Measurements from ENCODE around the gene TMEM132E.

TMEM132E gene

DNA sequence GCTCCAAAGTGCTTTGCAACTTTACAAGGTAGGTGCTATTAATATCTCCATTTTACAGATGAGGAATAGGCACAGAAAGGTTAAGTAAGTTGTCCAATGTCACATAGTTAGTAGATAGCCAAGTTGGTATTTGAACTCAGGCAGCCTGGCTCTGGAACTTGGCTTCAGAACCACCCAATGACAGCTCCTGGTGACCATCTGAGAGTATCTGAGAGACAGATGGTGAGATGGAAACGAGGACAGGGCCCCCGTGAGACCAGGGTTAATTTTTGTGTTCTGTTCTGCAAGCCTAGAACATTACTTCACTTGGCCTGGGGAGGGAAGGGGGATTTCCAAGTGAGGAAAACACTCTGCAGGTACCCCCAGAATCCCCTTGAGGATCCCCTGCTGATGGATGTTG, 9.8 kb upstream of the TMEM132E start:
- no peak for DNase-seq

DNA sequence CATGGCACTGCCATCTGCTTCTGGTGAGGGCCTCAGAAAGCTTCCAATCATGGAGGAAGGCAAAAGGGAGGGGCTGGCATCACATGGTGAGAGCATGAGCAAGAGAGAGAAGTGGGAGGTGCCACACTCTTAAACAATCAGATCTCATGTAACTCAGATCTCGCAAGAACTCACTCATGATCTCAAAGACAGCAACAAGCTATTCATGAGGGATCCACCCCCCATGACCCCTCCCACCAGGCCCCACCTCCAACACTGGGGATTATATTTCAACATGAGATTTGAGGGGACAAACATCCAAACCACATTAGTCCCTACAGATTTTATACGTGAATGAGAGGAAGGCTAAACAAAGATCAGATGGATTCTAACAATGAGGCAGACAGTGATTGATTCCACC, 8.9 kb upstream of the TMEM132E start:
- no peak for DNase-seq

DNA sequence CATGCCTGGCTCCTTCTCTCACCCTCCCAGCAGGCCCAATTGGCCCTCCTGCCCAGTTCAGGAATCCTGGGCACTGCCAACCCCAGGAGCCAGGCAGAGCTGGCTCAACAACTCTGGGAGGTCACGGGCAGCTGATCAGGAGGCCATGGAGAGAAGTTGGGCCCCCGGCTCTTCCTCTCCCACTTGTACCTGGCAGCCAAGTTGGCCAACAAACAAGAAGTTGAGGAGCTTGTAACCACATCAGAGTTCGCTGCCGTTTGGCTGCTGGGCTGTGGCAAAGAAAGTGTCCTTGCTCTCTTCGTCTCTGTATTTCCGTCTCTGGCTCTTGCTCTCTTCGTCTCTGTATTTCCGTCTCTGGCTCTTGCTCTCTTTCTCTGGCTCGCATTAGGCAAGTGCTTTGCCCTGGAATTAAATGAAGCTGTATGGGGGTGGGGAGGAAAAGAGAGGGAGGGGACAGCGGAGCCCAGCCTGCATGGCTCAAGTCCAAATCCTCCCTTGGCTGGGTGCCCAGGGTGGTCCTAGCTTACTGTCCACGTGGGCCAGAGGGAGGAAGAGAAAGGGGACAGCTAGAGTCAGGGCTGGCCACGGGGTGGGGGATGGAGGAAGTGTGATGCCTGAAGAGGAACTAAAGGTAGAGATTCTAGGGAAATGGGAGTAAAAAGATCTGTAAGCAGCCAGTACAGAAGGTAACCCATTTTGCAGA, 7.8 kb upstream of the TMEM132E start:
- DNase-seq: no peak

DNA sequence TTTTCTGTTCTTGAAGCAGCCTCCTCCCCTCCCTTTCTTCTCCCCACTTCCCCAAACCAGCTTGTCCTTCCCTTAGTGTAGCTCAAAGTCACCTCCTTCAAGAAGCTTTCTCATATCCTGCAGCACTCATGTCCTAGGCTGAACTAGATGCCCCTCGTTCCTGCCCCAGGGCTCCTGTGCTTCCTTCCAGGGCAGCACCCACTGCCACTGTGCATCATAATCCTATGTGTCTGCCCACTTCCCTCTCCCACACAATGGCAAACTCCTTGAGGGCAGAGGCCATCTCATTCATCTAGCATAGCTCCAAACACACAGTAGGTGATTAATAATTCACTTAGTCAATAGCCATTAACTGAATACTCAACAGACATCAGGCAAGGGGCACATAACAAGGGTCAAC, 6.9 kb upstream of the TMEM132E start:
- DNase-seq: no peak

DNA sequence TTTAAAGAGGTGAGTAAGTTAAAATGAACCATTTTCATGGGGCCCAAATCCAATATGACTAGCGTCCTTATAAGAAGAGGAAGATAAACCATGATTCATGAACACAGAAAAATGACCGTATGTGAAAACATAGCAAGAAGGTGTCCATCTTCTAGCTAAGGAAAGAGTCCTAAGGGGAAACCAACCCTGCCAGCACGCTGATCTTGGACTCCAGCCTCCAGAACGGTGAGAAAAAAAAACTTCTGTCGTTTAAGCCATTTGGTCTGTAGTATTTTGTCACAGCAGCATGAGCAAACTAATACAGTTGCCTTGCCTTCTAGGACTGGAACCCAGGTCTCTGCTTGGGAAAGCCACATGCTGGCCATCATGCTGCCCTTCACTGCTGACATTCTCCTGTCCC, 4.2 kb upstream of the TMEM132E start:
- DNase-seq: no peak

DNA sequence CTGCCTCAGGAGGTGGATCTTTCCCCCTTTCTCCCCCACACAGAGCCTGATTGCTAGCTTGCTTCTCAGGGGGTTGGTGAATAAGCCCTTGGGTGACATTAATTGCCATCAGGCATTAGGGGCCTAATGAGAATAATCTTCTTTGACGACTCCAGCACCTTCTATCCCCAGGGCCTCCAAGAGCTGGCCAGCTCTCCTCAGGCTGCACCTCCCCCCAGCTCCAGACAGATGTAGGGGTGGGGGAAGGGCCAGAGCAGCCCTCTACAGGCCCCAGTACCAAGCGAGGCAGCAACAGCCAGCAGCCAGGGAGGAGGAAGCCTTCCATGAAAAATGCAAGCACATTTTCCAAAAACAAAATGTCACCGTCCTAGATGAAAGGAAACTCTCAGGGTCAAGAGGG, 1.4 kb upstream of the TMEM132E start:
- no peak for DNase-seq

DNA sequence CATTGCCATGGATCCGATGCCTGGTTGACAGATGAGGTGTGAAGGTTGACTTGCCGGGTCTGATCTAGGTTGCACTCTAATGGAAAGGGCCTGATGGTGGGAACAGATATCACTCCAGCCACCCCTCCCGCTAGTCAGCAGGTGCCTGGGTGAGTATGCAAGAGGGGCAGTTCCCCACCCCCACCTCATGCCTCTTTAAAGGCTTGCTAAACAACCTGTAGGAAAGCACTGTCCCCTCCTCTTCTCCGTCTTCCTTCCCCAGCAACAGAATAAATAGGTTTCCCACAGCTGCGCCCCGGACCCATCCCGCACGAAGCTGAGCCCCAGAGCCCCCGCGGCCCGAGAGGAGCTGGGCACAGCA, 746 bp upstream of the TMEM132E start:
- no peak for DNase-seq

DNA sequence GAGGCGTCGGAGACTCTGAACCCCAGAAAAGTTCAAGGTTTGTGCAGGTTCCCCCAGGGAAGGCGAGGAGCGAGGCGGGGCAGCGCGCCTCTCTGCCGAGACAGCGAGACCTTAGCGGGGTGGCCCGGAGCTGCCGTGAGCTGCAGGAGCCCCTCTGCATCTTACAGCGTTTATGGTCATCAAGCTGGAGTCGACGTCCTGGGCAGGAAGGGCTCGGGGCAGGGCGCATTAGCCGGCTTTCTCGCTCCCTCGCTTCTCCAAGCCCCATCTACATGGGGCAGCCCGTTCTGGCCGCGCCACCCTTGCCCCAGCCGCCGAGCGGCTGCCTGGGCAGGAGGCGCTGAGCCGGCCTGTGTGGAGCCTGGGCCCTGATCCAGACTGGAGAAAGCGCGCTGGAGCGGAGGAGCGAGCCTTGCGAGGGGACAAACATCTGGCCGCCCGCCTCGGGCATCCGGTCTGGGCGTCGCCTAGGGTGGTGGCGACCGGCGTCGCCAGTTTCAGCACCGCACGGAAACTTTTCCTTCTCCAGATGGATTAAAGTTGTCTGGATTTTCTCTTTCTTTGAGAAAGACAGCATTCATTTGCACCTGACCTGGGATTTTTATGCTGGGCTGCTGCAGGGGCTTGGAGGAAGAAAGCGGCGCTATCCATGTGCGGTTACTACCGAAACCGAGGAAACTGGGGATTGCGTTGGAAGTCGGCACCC, 750 bp downstream of the TMEM132E start:
- peak; percentile 36 for DNase-seq

DNA sequence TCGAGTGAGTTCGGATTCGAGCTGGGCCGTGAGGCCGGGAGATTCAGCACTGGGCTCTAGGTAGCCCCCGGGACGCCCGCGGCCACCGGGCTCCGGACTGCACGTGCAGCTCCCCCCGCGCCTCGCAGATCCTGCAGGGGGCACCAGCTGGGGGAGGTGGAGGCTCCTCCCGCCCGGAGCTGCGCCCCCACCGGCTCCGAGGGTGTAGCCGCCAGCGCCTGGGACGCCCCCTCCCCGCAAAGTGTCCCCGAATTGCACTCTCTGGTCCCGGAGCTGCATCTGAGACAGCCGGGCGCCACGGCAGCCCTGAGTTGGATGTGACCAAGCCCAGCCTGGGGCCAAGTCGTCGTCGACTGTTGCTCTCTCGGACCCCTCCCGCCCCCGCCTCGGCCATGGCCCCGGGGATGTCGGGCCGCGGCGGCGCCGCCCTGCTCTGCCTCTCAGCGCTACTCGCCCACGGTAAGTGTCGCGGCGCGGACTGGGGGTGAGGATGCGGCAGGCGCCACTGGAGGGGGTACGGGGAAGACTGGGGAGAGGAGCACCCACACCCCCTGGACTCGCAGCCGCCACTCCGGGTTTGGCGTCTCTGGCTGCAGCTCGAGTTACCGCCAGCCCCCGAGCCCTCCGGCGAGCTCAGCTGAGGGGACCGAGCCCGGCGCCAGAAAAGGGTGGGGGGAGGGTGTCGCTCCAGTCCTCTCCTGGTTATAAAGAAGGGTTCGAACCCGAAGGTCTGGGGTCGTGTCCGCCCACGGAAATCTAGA, 1.5 kb downstream of the TMEM132E start:
- no peak for DNase-seq

DNA sequence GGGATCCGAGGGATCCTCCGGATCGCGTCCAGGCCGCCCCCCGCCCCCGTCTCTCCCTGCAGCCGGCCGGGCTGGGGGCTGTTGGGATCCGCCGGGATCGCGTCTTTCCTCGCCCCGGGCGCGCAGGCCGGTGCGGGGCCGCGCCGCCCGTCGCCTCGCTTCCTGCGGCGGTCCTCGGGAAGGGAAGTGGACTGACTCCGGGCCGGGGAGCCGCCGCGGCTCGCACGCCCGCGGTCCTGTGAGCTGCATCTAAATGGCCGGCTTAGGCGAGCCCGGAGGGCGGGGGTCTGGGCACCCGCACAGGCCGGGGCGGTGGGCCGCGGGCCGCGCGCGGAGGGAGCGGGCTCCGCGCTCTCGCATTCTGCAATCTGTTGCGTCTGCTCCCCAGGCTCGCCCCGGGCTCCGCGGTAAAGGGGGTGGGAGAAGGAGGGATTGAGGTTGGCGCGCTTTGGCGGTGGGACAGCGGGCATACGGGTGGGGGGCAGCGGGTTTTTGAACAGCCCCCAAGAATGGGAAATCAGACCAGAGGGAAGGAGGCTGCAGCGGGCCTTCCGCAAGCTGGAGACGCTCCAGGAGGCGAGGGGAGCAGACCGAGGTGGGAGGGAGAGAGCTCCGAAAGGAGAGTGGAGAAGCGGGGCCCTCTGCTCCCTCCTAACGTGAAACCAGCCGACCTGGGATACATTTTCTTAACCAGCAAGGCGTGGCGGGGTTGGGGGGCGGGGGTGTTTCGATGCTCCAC, 2.2 kb downstream of the TMEM132E start:
- DNase-seq: no peak

DNA sequence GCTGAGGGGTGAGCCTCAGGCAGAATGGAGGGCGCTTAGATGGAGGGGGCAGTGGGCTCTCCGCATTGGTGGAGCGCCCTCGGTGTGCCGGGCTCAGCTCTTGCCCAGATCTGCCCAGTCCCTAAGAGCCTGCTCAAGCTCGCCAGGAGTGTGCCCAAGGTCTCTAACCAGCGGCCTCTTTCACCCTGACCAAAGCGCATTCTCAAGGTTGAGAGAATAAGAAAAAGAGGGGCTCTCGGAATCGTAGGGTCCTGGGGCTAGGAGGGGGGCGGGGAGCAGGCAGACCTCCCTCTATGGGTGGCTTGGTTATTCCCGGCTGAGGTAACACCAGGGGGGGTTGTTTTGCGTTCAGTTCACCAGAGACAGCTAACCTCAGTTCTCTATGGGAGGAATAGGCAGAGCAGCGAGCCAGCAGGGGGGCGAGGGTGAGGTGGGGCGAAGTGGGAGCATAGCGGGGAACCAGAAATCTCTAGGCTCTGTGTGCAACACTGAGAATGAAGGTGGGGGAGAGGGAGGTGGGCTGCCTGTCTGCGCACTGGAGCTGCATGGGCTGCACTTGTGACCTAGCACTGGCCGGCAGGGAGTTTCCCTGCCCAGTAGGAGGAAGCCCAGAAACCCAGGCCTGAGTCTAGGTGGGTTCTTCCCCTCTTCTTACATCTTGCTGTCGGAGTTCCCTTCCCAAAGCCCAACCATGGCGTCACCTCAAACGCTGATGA, 3.0 kb downstream of the TMEM132E start:
- no peak for DNase-seq

DNA sequence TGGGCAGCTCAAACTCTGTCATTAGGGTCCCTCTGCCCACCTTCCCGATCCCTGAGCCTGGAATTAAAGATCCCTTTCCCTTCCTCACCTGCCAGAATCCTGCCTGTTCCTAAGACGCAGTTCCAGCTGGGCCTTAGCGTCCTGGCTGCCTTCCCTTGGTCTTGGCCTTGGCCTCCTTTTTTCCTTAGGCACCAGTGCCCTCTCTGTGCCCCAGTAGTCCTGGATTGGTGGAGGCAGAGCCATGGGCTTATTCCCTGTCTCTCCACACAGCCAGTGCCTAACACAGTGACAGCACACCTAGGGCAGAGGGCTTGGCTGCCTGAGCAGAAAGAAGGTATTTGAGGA, 3.5 kb downstream of the TMEM132E start:
- DNase-seq: no peak

DNA sequence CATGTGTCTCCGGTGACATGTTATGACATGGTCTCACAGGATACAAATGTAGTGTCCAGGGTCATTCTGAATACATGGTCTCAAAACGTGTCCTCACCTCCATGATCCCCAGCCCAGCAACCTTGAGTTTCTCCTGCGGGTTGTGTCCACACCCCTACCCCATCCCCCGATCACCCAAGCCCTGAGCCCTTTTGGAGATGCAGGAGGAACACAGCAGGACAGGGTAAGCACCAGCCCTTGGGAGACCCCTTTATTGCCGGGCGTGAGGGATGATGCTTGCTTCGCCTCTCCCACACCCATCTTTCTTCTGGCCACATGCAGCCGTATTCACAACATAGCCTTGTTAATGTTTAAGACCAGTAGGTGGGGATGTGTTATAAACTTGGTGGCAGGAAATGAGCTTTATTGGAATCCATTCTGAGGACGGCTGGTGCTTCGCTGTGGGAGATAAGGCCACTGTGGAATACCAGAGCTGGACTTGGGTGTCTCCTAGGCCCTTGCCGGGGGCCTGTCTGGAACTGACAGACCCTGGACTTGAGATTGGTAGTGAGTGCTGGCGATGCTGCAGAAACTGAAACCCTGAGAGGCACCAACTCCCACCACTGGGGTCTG, 5.5 kb downstream of the TMEM132E start:
- peak; percentile 13 for DNase-seq

DNA sequence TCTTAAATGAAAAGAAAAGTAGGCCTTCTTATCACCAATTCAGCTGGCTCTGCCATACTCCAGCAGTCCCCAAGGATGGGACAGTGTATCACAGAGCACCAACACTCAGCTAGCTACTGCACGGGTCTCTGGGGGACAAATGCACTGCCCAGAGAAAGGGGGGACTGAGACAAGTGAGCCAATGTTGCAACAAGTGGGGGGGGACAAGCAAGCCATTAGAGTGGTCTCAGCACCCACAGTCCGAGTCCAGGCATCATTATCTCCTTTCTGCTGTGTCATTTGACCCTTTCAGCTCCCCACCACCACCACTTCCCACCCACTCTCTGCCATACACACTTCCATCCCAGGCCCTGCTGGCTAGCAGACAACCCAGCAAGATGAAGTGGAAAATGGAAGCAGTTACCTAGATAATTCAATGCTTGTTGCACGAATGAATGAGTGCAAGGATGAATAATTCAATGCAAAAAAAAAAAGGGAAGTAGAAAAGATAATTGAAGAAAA, 7.0 kb downstream of the TMEM132E start:
- no peak for DNase-seq

DNA sequence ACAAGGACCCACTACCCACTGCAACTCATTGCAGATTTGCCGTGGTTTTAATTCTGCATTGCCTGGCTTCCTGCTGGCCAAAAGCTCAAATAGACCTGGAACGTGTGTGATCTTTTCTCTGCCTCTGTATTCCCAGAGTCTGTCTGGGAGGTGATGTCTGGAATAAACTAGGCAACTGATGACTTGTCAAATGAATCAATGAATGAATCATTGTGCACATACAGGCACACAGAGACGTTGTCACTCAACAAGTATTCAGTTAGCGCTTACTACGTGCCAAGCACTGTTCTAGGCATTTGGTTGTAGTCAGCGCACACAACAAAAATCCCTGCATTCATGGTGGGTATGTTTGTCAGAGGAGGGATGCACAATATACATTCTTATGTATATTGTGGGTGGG, 8.9 kb downstream of the TMEM132E start:
- DNase-seq: no peak

DNA sequence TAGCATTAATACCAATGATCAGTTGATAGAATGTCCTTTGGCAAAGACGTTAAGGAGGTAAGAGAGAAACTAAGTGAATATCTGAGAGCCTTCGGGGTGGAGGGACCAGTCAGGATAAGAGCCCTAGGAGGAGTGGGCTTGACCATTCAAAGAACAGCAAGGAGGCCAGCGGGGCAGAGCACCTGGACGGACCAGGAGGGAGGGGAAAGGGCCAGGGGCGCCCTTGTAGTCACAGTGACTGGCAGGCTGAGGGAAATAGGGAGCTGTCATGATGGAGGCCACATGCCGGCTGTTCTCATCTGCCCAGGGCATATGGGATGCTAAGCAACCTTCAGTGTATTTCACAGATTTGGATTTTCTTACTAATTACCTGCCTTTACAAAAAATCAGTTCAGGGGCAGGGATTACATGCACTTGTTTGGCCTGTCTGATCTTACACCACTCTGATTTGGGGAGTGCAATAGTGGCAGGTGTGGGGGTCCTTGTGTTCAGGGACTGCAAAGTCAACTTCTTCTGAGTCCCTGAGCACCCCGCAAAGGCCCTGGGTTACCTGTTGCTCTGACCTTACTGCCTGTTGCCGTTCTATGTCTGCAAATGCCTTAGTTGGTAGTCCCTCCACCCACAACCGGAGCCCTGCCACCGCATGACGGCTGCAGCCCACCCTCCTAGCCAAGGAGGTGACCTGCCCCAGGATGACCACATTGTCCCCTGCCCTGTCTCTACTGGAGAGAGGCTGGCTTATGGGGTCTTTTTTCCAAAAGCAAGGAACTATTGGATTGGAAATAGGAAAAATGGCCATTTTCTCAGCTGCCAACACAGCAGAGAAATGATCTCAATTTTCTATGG, 10.0 kb downstream of the TMEM132E start:
- no peak for DNase-seq

DNA sequence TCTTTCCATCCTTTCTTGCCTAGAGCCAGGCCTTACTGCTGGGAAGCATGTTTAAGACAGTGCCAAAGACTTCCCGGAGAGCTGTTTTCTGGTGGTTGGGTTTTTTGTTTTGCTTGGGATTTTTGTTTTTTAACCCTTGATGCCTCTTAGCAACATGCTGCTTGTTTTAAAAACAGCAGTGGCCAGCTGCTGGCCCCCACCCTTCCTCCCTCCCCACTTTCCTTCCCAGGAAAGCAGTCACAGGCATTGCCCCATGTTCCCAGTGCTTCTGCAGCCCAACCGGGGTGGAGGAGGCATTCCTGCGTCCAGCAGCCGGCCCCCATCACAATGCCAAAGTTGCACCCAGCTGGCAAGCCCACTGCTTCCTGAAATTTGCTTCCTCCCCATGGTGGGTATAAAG, 12.6 kb downstream of the TMEM132E start:
- no peak for DNase-seq

DNA sequence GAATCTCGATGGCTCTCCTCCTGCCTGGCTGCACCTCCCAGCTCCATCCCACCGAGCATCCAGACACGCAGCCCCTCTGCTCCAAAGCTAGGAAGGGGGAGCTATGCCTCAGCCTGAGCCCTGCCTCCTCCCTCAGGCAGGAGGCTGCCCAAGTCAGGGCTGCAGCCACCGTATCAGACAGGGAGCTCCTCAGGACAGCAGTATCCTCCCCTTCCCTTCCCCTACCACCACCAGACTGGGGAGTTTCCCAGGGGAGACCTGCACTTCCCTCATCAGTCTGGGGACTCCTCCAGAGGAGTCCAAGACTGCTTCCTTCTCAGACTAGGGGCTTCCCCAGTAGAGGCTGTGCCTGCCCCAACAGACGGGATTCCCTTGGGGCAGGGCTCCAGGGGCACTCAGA, 17.5 kb downstream of the TMEM132E start:
- DNase-seq: no peak

DNA sequence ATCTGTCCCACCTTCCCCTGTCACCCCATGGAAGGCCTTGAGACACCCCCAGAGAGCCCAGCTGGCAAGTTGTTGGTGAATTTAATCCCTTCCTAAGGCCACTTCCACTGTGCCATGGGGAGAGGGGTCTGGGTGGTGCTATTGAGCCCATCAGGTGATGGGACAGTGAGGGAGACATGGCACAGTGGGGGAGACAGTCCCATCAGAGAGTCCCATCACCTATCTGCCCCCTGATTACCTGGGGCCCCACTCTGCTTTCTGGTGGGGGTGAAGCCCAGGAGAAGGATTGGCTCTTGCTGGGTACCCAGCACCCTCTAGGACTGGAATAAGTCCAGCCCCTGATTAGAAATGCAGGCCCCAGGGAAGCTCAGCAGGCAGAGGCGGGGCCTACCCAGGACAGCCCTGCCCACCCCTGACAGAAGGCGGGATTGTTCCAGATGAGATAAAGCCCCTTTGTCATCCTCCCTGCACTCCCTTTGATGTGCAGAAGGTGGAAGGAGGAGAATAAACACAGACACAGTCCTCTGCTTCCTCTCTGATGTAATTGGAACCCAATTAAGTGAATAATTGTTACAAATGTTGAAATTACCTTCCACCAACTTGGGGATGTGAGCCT, 18.9 kb downstream of the TMEM132E start:
- no peak for DNase-seq

DNA sequence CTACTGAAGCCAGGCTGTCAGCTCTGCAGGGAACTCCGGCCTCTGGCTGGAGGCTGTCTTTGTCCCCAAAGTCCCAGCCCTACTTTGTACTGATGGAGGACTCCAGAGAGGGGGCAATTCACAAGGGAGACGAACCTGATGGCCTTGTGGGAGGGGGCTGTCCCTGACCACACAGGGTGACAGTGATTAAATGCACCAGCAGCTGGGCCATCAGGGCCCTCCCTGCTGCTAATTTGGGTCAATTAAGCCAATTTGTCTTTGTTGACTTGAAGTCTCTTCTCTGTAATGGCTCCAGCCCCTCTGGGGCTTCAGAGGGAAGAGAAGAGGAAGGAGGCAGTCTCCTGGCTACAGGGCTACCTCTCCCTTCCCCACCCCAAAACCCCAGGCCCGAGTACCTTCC, 22.0 kb downstream of the TMEM132E start:
- no peak for DNase-seq

DNA sequence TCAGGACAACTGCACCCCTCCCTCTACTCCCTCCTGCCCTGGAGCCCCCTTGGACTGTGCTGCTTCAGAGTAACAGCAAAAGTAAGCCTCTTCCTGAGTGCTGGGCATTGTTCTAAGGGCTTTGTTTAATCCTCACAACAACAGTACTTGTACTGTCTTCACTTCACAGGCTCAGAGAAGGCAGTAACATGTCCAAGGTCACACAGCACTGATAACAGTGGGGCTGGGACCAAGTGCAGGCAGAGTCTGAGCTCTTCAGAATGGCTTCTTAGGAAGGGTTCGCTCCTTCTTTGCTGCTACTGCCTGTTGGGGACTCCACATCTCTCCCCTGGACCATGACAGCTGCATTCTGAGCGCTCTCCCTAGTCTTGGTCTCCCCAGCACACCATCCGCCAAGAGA, 24.6 kb downstream of the TMEM132E start:
- no peak for DNase-seq

Measured in NCI-H2029 (cell line).